ENCODE measurements around the gene RACK1.

GRCh38 chr5:181255836-181256578 is 12.3 kb upstream of the RACK1 start:
- TF ChIP-seq CTCF (conservative IDR thresholded peaks at IDR 0.05; ENCODE audit: low read depth in 2 of 2): no peak
- TF ChIP-seq POLR2AphosphoS5 (IDR thresholded peaks at IDR 0.05; ENCODE audit: low read depth): no peak
- TF ChIP-seq REST (IDR thresholded peaks at IDR 0.05; ENCODE audit: unreplicated experiment): no peak
- TF ChIP-seq ZNF331 (CRISPR knock-in tag; IDR thresholded peaks at IDR 0.05; ENCODE audit: low read depth): no peak
- no peak for TF ChIP-seq EZH2phosphoT487 (IDR thresholded peaks at IDR 0.05; ENCODE audit: unreplicated experiment)
- no peak for TF ChIP-seq EZH2 (IDR thresholded peaks at IDR 0.05; ENCODE audit: low read depth, unreplicated experiment)
- TF ChIP-seq CREB1 (CRISPR knock-in tag; IDR thresholded peaks at IDR 0.05; ENCODE audit: low read depth): no peak
- TF ChIP-seq ETS1 (IDR thresholded peaks at IDR 0.05): no peak
- no peak for TF ChIP-seq JUNB (IDR thresholded peaks at IDR 0.05; ENCODE audit: unreplicated experiment)
- TF ChIP-seq STAT1 (IDR thresholded peaks at IDR 0.05; ENCODE audit: unreplicated experiment): no peak
- no peak for TF ChIP-seq ZNF462 (CRISPR knock-in tag; IDR thresholded peaks at IDR 0.05)

Data from GM23338 (cell line).